Suprapubic skin (tissue), 3 donors: ENCODE results near the gene ZIM2.

ENCODE experiments used
- POLR2A ChIP-seq, 2 donors: fragments of 450-650 bp; IDR thresholded peaks; one replicate each; pipeline ENCODE4 v1.6.1; 2017; ENCODE audit warnings: antibody characterized with exemption in 2 of 2, mild to moderate bottlenecking in 2 of 2, moderate library complexity in 2 of 2
- TF ChIP-seq, protein P1 (sequence below), 2 donors: fragments of 200-600 bp in 1 of 2; fragments of 450-650 bp in 1 of 2; sonication (generic) in 1 of 2; IDR thresholded peaks; one replicate each; pipeline ENCODE4 v1.5.1; 2016 to 2019; ENCODE audit warnings: antibody characterized with exemption in 2 of 2, mild to moderate bottlenecking in 1 of 2, moderate library complexity in 1 of 2

DNA sequence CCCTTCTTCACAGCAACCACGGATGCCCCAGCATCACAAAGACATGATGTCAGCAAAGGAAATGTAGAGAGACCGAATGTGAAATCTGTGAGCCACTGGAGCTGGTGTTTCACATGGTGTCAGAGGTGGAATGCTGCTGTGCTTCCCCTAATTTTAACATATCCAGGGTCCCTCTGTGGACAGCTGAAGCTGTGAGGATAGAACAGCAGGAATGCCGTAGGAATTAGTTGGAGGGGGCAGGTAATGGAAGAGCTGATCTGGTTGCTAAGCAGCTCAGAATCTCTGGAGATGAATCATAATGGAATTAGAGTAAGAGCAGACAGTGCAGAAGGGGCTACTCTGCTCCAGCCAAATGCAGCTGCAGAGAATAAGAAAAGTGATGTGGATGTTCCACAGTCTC is 100.0 kb downstream of the ZIM2 start:
- TF ChIP-seq POLR2A (IDR thresholded peaks at IDR 0.05): no peak
- TF ChIP-seq, protein P1, sequence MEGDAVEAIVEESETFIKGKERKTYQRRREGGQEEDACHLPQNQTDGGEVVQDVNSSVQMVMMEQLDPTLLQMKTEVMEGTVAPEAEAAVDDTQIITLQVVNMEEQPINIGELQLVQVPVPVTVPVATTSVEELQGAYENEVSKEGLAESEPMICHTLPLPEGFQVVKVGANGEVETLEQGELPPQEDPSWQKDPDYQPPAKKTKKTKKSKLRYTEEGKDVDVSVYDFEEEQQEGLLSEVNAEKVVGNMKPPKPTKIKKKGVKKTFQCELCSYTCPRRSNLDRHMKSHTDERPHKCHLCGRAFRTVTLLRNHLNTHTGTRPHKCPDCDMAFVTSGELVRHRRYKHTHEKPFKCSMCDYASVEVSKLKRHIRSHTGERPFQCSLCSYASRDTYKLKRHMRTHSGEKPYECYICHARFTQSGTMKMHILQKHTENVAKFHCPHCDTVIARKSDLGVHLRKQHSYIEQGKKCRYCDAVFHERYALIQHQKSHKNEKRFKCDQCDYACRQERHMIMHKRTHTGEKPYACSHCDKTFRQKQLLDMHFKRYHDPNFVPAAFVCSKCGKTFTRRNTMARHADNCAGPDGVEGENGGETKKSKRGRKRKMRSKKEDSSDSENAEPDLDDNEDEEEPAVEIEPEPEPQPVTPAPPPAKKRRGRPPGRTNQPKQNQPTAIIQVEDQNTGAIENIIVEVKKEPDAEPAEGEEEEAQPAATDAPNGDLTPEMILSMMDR (IDR thresholded peaks at IDR 0.05): no peak
